Effector memory CD8-positive, alpha-beta T cell (primary cell): Measurements from ENCODE around the gene NR2F2.

Experiments used
- ATAC-seq: fragments of 150-1000 bp; cut with Tn5 transposase; replicated peaks from 2 replicates; pipeline ENCODE4 v1.10.0; 2021; ENCODE audit warnings: mild to moderate bottlenecking, moderate library complexity
- DNase-seq, 3 experiments: peaks; one replicate each; pipeline ENCODE4 v3.0.0; 2021
- H3K27ac Mint-ChIP-seq, 2 donors: one replicate each; pipeline ENCODE4 v1.8.0; 2022; ENCODE audit warnings: mild to moderate bottlenecking in 2 of 2, mixed read lengths in 2 of 2, moderate library complexity in 2 of 2
- H3K27me3 Mint-ChIP-seq, 2 donors: one replicate each; pipeline ENCODE4 v1.8.0; 2022; ENCODE audit warnings: mixed read lengths in 2 of 2
- H3K36me3 Mint-ChIP-seq: one replicate; pipeline ENCODE4 v1.8.0; 2022; ENCODE audit warnings: mild to moderate bottlenecking, moderate library complexity, mixed read lengths; ENCODE audit not compliant: insufficient read depth
- H3K4me1 Mint-ChIP-seq, 2 donors: one replicate each; pipeline ENCODE4 v1.8.0; 2022; ENCODE audit warnings: low read depth in 2 of 2, mixed read lengths in 2 of 2
- H3K4me3 Mint-ChIP-seq, 2 donors: one replicate each; pipeline ENCODE4 v1.8.0; 2022; ENCODE audit warnings: mild to moderate bottlenecking in 2 of 2, mixed read lengths in 2 of 2, moderate library complexity in 2 of 2
- H3K9me3 Mint-ChIP-seq, 2 donors: one replicate each; pipeline ENCODE4 v1.8.0; 2022; ENCODE audit warnings: mixed read lengths in 2 of 2

Gene NR2F2

DNA sequence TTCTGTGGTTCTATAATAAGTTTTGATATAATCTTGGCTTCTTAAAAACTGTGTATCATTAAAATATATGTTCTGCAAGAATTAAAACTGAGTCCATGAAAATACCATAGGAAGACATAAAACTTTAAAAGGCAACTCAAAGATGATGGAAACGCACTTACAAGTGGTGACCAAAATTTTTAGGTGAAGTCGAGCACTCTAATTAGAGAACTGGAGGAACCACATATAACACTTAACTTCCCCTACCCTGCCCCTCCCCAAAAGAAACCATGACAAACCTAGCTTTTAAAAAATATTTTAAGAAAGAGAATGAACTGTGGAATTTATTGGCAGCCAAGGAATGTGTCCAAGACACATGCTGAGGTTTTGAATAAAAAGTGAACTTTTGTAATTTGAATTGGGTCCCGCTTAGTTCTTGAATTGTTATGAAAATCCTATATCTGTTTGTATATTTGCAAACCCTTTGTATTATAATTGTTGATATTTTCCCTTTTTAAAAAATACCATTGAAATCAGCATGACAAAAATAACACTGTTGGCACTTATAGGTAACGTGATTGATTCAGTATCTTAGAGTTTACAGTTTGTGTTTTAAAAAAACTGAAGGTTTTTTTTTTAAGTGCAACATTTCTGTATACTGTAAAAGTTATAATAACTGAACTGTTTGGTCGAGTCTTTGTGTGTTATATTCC is 7.7 kb downstream of the NR2F2 start:
- ATAC-seq (no peak), DNase-seq (no peak)
- Mint-ChIP-seq H3K27me3 (peaks cover 76 to 89% of the 10 kb centered on the region in 2 donors), H3K4me3 (no peak overlapping the region), H3K27ac (no peak overlapping the region), H3K4me1 (peaks cover 4 to 6% of the 10 kb centered on the region in 2 donors), H3K36me3 (peaks cover 7% of the 10 kb centered on the region), H3K9me3 (no peaks in the 10 kb centered on the region)

DNA sequence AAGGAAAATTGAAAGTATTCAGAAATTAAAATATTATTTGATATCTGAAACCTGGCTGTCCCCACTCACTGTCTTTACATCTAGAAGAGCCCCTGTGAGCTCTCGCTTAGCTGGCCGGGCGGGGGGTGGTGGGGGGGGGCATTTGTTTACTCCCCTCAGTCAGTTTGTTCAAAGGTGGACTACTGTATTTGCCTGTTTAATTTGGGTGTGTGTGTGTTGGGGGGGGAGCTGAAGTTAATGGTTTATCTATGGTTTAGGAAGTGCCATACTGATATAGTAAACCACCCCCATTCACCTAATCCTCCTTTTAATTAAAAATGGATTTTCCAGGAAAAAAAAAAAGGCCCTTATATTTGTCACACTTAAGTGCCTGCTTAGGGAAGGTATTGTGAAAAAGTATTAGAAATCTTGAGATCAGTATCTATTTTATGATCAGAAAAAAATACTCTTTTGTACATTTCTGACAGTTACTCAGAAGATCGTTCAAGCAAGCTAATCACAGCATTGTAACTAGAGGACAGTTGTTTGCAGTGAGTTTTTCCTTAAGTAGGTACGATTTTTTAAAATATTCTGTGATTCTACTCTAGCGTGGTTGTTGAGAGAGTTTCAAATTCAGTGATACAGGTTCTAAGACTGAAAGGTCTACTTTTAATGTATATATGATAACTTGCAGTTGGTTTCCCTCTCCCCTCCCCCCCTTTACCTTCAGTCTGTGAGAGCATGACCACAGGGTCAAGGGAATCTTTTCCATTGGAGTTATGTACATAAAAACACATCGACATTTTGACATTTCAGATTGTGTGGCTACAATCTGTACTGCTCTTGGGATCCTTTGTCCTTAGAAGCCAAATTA is 8.5 kb downstream of the NR2F2 start:
- H3K9me3 Mint-ChIP-seq, result no peaks in the 10 kb centered on the region
- peaks cover 78 to 89% of the 10 kb centered on the region in 2 donors for H3K27me3 Mint-ChIP-seq
- peaks cover 7% of the 10 kb centered on the region for H3K36me3 Mint-ChIP-seq
- DNase-seq (no peak), ATAC-seq (no peak)
- no peak overlapping the region for H3K4me3 Mint-ChIP-seq
- H3K27ac Mint-ChIP-seq, result no peak overlapping the region
- peaks cover 2 to 4% of the 10 kb centered on the region in 2 donors for H3K4me1 Mint-ChIP-seq

DNA sequence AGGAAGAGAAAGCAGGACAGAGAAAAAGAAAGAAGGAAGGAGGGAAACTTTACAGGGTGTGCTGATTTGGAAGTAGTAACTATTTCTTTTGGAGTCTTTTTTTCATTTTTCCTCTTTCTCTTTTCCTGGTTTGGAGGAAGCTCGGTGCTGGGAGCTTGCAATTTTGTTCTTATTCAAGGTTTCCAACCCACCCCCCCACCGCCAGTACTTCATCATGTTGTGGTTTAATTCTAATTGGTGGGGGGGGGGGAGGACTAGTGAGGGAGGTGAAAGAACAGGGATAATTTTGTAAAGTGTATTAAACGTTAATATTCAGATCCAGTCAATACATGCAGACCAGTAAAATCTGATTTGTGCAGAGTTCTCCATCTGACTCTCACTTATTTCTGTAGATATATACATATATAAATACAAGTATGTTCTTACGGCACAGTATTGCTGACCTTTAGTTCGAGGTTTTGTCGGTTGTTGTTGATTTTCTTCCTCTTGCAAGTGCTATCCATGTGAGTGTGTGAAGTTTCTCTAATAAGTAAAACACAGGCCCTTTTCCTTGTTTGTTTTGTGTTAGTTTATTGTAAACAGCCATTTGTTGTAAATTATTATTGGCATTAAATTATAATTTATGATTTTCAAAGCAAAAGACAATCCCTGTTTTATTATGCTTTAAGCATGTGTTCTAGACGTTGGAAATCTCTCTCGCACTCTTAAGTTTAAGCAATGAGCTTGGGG is 9.3 kb downstream of the NR2F2 start:
- H3K4me1 Mint-ChIP-seq, result peaks cover 2 to 4% of the 10 kb centered on the region in 2 donors
- no peaks in the 10 kb centered on the region for H3K9me3 Mint-ChIP-seq
- no peak overlapping the region for H3K4me3 Mint-ChIP-seq
- H3K27me3 Mint-ChIP-seq, result peaks cover 83 to 89% of the 10 kb centered on the region in 2 donors
- no peak for ATAC-seq
- peaks cover 7% of the 10 kb centered on the region for H3K36me3 Mint-ChIP-seq
- DNase-seq, result no peak
- no peak overlapping the region for H3K27ac Mint-ChIP-seq

DNA sequence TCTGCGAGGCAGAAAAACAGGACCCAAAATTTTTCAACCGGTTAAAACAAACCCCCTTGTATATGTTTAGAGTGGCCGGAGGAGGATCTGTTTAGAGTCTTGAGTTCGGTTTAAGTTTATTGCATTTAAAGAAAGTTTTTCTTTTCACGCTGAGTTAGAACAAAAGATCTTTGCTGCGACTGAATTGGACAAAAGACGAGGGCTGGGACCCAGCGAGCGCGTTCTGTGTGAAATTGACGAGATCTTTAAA is 9.8 kb downstream of the NR2F2 start:
- peaks cover 2 to 4% of the 10 kb centered on the region in 2 donors for H3K4me1 Mint-ChIP-seq
- peaks cover 85 to 89% of the 10 kb centered on the region in 2 donors for H3K27me3 Mint-ChIP-seq
- H3K27ac Mint-ChIP-seq, result no peak overlapping the region
- no peak for DNase-seq
- peak overlapping the region in 1 of 2 donors; percentile 53 for H3K4me3 Mint-ChIP-seq
- no peaks in the 10 kb centered on the region for H3K9me3 Mint-ChIP-seq
- ATAC-seq, result no peak
- peaks cover 7% of the 10 kb centered on the region for H3K36me3 Mint-ChIP-seq

DNA sequence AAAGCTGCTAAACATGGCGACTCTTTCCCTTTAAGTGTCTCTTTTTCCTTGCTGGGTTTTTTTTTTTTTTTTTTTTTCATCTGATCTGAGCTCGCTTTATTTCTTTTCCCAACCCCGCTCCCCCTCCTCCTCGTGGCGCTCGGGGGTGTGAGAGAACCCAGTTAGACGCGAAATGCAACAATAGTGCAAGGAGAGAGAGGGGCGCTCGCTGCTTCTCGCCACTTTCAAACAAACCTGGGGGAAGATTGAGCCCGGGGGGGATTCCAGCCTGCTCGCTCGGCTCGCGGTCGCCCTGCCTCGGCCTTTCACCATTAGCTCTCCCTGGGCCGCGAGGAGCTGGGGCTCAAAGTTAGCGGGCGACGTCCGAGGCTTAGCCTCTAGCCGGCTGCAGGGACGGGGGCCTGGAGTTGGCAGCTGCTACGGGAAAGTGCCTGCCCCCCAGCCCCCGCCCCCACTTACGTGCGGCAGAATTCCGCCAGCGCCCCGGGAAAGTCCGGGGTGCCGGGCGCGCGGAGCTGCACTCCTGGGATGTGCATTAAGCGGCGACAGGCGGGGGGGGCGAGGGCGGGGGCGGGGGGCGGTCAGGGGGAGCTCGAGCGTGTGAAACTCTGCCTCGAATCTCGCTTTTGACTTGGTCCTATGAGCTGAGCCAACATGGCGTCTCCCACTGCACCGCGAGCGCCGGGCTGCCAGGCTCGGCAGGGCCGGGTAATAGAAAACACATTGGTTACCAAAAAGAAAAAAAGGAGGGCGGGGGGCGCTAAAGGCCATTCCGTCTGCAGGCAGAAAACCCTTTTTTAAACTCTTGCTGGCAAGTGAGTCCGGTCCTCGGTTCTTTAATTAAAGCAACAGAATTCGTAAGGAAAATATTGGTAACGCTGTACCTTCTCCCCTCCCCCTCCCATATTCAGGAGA is 10.4 kb downstream of the NR2F2 start:
- DNase-seq (no peak), ATAC-seq (no peak)
- H3K4me3 Mint-ChIP-seq, result peak overlapping the region in 1 of 2 donors; percentile 53
- no peaks in the 10 kb centered on the region for H3K9me3 Mint-ChIP-seq
- peaks cover 7% of the 10 kb centered on the region for H3K36me3 Mint-ChIP-seq
- peaks cover 88 to 89% of the 10 kb centered on the region in 2 donors for H3K27me3 Mint-ChIP-seq
- no peak overlapping the region for H3K27ac Mint-ChIP-seq
- H3K4me1 Mint-ChIP-seq, result peaks cover 5 to 7% of the 10 kb centered on the region in 2 donors

DNA sequence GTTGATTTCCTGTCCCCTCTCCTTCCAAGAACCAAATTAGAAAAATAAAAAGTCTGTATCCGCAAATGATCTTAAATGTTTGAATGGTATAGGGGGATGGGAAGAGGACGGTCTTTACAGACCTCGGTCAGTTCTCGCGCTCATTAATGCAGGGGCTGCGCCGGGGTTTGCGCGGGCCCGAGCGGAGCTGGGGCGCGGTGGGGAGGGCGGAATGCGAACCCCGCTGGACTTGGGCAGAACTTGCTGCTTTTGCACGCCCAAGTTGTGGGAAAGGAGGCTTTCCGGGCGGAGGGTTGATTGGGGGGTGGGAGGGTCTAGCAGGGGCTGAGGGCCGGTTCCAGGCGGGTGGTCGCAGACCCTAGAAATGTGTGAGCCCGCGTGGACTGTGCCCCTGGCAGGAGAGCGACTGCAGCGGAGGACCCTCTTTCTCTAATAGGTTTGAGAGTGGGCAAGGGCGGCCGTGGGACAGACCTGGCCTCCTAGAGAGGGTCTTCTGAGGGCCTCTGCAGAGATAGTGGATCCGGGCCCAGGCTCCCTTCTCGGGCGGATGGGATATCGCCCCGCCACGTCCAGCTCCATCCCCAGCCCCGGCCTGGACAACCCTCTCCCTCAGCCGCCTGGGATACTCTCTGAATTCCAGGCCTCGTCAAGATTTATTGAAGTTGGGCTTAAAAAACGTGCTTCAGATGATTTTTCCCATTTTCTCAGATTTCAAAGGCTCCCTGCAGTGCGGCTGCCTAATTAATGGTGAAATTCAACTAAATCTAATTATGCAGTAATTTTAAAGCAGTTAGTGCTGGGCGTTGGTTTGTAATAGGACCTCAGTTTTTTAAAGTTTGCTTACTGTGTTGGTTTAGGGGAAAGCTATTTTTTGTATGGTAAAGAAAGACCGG is 11.3 kb downstream of the NR2F2 start:
- H3K27ac Mint-ChIP-seq, result no peak overlapping the region
- no peak for ATAC-seq

DNA sequence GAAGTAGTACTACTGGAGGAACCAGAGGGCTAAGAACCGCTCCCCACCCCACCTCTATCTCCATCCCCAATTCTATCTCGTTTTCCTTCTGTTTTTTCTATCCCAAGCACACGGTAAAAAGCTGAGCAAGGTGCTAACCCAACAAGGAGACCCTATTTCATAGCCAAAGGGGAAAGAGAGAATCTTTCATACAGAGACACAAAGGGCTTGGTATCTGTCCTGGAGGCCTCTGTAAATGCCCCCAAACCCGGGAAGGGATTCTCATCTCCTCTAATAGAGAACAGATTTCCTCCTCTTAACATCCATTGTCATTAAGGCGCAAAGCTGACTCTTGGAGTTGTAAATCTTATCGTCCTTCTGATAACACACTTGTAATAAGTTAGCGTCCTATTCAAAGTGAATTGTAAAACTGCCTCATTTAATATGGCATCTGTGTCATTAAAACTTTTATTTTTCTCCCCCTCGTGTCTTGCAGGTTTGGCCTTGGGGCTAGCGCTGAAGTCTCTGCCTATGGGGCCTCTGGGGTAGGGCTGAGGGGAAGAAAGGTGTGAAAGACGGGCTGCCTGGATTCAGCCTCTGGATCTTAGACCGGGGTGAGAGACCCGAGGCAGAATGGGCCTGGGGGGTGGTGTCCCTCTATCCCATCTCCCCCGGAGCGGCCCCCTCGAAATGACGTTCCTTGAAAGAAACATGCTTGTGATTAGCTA is 12.1 kb downstream of the NR2F2 start:
- no peak for ATAC-seq
- Mint-ChIP-seq H3K4me1 (peaks cover 5 to 8% of the 10 kb centered on the region in 2 donors), H3K36me3 (peaks cover 7% of the 10 kb centered on the region), H3K27ac (no peak overlapping the region), H3K9me3 (no peaks in the 10 kb centered on the region), H3K27me3 (peaks cover 88 to 89% of the 10 kb centered on the region in 2 donors), H3K4me3 (no peak overlapping the region)
- DNase-seq, result no peak

More for the DNA sequence above, 11.3 kb downstream of the NR2F2 start:
- H3K36me3 Mint-ChIP-seq, result peaks cover 7% of the 10 kb centered on the region
- DNase-seq, result no peak
- no peaks in the 10 kb centered on the region for H3K9me3 Mint-ChIP-seq
- peaks cover 5 to 8% of the 10 kb centered on the region in 2 donors for H3K4me1 Mint-ChIP-seq
- no peak overlapping the region for H3K4me3 Mint-ChIP-seq
- peaks cover 88 to 89% of the 10 kb centered on the region in 2 donors for H3K27me3 Mint-ChIP-seq

DNA sequence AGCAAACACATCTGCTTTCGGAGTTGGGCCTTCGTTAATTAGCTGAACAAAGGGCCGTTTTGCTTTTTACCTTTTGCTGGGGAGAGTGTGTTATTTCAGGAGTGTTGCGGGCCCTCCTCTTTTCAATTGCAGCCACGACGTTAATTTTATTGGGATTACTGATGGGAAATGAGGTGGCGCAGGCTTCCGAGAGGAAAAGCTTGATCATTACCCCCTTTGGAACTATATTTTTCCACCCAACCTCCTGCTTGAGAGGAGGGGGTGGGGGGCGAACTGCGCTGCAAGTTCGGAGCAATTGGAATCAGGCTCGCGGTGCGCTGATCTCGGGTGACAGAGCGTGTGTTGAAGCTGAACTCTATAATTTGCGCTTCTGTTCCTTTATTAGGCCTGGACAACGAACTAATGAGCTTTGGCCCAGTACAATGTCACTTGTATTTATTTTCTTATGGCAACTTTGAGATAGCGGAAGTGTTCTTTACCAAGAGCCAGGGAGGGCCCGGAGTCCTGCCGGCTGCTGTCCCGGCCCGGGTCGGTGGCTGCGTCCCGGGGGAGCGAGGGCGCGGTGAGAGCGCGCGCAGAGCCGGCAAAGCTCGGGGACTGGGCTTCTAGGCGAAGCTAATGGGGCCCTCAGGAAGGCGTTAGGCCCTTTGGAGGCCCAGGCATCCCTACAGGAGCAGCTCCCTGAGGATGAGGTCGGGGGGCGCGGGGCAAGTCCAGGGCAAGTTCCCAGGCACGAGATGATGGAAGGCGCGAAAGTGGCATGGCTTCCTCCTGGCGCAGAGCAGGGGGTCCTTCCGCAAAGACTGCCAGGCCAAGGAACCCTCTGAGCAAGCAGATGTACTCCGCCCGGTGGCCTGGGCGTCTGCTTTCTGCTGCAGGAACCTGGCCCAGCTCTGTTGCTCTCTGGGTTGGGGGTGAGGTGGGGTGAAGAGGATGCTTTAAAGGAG is 12.9 kb downstream of the NR2F2 start:
- DNase-seq (no peak), ATAC-seq (no peak)
- Mint-ChIP-seq H3K4me1 (peaks cover 5 to 8% of the 10 kb centered on the region in 2 donors), H3K27ac (no peak overlapping the region), H3K4me3 (no peak overlapping the region), H3K36me3 (peaks cover 7% of the 10 kb centered on the region), H3K9me3 (no peaks in the 10 kb centered on the region), H3K27me3 (peaks cover 93 to 94% of the 10 kb centered on the region in 2 donors)

DNA sequence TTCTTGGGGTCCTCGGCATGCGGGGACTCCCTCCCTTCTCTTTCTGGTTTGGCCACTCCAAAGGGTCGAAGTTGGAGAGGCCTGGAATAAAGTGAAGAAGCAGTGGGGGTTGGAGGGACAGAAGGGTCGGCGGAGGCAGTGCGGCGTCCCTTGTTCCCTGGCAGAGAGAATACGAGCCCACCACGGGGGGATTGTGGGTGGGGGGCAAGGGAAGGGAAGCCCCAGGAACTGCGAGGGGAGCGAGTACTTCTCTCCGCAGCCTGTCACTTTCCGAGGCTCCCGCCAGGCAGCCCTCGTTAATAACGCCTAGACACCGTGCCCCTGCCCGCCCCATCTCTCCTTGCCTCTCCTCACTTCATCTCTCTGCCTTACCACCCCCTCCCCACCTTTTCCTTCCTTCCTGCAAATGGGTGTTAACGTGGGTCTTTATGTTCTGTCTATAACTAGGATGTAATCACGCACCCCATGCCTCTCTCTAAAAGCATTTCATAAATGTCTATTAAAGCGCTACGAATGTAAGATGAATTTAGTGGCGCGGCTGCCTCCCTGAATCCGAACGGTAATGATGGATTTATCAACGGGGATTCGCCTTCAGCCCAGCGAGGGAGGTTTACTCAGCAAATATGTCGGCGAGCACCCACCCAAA is 13.7 kb downstream of the NR2F2 start:
- Mint-ChIP-seq H3K27ac (no peak overlapping the region), H3K36me3 (peaks cover 7% of the 10 kb centered on the region), H3K9me3 (no peaks in the 10 kb centered on the region), H3K4me1 (peaks cover 5 to 8% of the 10 kb centered on the region in 2 donors), H3K27me3 (peaks cover 96 to 100% of the 10 kb centered on the region in 2 donors), H3K4me3 (no peak overlapping the region)
- ATAC-seq (no peak), DNase-seq (no peak)

DNA sequence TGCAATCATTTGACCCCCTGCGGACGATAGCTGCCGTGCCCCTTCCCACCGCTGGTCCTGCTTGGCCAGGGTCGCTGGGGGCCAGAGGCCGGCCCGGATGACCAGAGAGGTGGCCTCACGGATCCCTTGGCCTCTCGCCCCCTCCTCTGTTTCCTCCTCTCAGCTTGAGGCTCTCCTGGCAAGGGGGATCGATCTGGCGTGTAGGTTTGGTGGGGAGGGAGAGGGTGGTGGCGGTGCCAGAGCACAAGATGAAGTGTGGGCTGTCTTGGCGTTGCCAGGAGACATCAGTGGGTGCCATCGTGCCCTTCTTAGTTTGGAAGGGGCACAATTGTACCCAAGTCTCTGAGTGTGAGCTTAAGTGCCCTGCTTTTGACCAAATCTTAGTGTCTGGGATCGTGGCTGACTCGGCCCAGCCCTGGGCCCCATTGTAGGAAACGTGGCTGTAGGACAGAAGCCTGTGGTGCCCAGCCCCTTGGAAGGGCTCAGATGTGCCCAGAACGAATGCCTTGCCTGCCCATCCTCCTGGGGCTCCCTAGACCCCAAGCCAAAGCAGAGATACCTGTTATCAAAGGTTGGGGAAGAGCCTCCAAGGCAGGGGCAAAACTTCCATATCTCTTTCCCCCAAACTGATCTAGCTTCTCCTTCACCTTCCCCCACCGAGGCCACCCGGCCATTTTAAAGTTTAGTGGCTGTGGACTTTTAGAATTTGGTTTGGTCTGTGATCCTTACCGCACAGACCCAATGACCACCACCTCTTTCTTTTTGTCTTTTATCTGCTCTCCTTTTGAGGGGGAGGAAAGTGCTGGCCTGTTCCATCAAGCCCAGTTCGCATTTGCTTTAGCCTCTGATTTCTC is 14.4 kb downstream of the NR2F2 start:
- H3K27ac Mint-ChIP-seq, result no peak overlapping the region
- H3K4me3 Mint-ChIP-seq, result no peak overlapping the region
- H3K27me3 Mint-ChIP-seq, result peaks cover 96 to 100% of the 10 kb centered on the region in 2 donors
- no peak for ATAC-seq
- no peaks in the 10 kb centered on the region for H3K9me3 Mint-ChIP-seq
- H3K4me1 Mint-ChIP-seq, result peaks cover 5 to 8% of the 10 kb centered on the region in 2 donors
- peaks cover 7% of the 10 kb centered on the region for H3K36me3 Mint-ChIP-seq
- no peak for DNase-seq
